ENCODE results near the gene PSMC6.

Gene PSMC6

GRCh38 chr14:52660832-52661231 is 46.2 kb upstream of the PSMC6 start:
- ATAC-seq, result no peak
- TF ChIP-seq, protein P1, sequence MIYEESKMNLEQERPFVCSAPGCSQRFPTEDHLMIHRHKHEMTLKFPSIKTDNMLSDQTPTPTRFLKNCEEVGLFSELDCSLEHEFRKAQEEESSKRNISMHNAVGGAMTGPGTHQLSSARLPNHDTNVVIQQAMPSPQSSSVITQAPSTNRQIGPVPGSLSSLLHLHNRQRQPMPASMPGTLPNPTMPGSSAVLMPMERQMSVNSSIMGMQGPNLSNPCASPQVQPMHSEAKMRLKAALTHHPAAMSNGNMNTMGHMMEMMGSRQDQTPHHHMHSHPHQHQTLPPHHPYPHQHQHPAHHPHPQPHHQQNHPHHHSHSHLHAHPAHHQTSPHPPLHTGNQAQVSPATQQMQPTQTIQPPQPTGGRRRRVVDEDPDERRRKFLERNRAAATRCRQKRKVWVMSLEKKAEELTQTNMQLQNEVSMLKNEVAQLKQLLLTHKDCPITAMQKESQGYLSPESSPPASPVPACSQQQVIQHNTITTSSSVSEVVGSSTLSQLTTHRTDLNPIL (CRISPR knock-in tag; IDR thresholded peaks at IDR 0.05; ENCODE audit: low read depth), result no peak
- TF ChIP-seq OSR1 (CRISPR knock-in tag; IDR thresholded peaks at IDR 0.05), result no peak
- no peak for TF ChIP-seq ZNF8 (CRISPR knock-in tag; IDR thresholded peaks at IDR 0.05)
- no peak for TF ChIP-seq ZNF565 (CRISPR knock-in tag; conservative IDR thresholded peaks at IDR 0.05; ENCODE audit: low read depth)
- no peak for TF ChIP-seq ZNF70 (CRISPR knock-in tag; IDR thresholded peaks at IDR 0.05)
- TF ChIP-seq PPARA (CRISPR knock-in tag; IDR thresholded peaks at IDR 0.05; ENCODE audit: borderline replicate concordance), result no peak
- TF ChIP-seq GLIS3 (CRISPR knock-in tag; IDR thresholded peaks at IDR 0.05), result no peak

DNA sequence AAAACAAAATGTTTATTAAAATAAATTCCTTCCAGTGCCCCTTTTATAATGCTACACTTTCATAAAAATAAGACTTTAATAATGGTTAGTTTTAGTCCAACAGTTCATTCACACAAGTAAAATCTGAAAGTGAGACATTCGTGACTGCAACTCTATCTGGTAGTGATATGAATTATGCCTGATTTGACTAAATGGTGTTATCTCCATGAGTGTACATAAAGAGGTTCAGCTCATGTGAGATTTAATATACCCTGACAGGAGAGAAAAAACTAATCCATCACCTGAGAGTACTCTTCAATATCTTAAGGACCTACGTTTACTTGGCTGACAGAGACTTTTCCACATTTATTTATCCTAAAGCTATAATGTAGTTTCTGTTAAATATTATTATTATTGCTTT is 45.7 kb upstream of the PSMC6 start:
- ATAC-seq, result no peak

GRCh38 chr14:52663850-52664249 is 43.1 kb upstream of the PSMC6 start:
- TF ChIP-seq TCF4 (CRISPR knock-in tag; IDR thresholded peaks at IDR 0.05; ENCODE audit: borderline replicate concordance) (peak; percentile 50; the same call in 1 of the 2 replicates), BACH2 (CRISPR knock-in tag; IDR thresholded peaks at IDR 0.05; ENCODE audit: borderline replicate concordance) (no peak)
- ATAC-seq, result no peak

More for the DNA sequence above, 45.7 kb upstream of the PSMC6 start:
- TF ChIP-seq GLIS3 (CRISPR knock-in tag; IDR thresholded peaks at IDR 0.05) (no peak), SNAI2 (CRISPR knock-in tag; IDR thresholded peaks at IDR 0.05) (no peak), TCF4 (CRISPR knock-in tag; IDR thresholded peaks at IDR 0.05; ENCODE audit: borderline replicate concordance) (no peak), ARNTL (CRISPR knock-in tag; IDR thresholded peaks at IDR 0.05; ENCODE audit: borderline replicate concordance, low read depth) (no peak), CSRNP3 (CRISPR knock-in tag; IDR thresholded peaks at IDR 0.05) (no peak), BACH2 (CRISPR knock-in tag; IDR thresholded peaks at IDR 0.05; ENCODE audit: borderline replicate concordance) (no peak), ISL1 (CRISPR knock-in tag; IDR thresholded peaks at IDR 0.05) (no peak), ZNF8 (CRISPR knock-in tag; IDR thresholded peaks at IDR 0.05) (no peak), ZNF565 (CRISPR knock-in tag; conservative IDR thresholded peaks at IDR 0.05; ENCODE audit: low read depth) (no peak)
- TF ChIP-seq, protein P1 (CRISPR knock-in tag; IDR thresholded peaks at IDR 0.05; ENCODE audit: low read depth), result no peak
- TF ChIP-seq, protein P2, sequence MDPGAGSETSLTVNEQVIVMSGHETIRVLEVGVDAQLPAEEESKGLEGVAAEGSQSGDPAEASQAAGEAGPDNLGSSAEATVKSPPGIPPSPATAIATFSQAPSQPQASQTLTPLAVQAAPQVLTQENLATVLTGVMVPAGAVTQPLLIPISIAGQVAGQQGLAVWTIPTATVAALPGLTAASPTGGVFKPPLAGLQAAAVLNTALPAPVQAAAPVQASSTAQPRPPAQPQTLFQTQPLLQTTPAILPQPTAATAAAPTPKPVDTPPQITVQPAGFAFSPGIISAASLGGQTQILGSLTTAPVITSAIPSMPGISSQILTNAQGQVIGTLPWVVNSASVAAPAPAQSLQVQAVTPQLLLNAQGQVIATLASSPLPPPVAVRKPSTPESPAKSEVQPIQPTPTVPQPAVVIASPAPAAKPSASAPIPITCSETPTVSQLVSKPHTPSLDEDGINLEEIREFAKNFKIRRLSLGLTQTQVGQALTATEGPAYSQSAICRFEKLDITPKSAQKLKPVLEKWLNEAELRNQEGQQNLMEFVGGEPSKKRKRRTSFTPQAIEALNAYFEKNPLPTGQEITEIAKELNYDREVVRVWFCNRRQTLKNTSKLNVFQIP (CRISPR knock-in tag; IDR thresholded peaks at IDR 0.05; ENCODE audit: borderline replicate concordance, low read depth), result no peak

GRCh38 chr14:52678591-52678990 is 28.4 kb upstream of the PSMC6 start:
- ATAC-seq, result no peak
- TF ChIP-seq ZFP3 (CRISPR knock-in tag; IDR thresholded peaks at IDR 0.05) (no peak), PPARA (CRISPR knock-in tag; IDR thresholded peaks at IDR 0.05; ENCODE audit: borderline replicate concordance) (no peak), TOX (CRISPR knock-in tag; IDR thresholded peaks at IDR 0.05; ENCODE audit: borderline replicate concordance) (no peak), ZNF70 (CRISPR knock-in tag; IDR thresholded peaks at IDR 0.05) (no peak), CSDC2 (CRISPR knock-in tag; IDR thresholded peaks at IDR 0.05) (no peak), GLIS3 (CRISPR knock-in tag; IDR thresholded peaks at IDR 0.05) (no peak), ISL1 (CRISPR knock-in tag; IDR thresholded peaks at IDR 0.05) (no peak), ZNF8 (CRISPR knock-in tag; IDR thresholded peaks at IDR 0.05) (no peak), SNAI2 (CRISPR knock-in tag; IDR thresholded peaks at IDR 0.05) (no peak), ZC3H10 (CRISPR knock-in tag; IDR thresholded peaks at IDR 0.05) (no peak), CSRNP3 (CRISPR knock-in tag; IDR thresholded peaks at IDR 0.05) (no peak), BACH2 (CRISPR knock-in tag; IDR thresholded peaks at IDR 0.05; ENCODE audit: borderline replicate concordance) (no peak), TSHZ2 (CRISPR knock-in tag; IDR thresholded peaks at IDR 0.05) (no peak)
- TF ChIP-seq, protein P2 (CRISPR knock-in tag; IDR thresholded peaks at IDR 0.05; ENCODE audit: borderline replicate concordance, low read depth), result no peak
- TF ChIP-seq, protein P3, sequence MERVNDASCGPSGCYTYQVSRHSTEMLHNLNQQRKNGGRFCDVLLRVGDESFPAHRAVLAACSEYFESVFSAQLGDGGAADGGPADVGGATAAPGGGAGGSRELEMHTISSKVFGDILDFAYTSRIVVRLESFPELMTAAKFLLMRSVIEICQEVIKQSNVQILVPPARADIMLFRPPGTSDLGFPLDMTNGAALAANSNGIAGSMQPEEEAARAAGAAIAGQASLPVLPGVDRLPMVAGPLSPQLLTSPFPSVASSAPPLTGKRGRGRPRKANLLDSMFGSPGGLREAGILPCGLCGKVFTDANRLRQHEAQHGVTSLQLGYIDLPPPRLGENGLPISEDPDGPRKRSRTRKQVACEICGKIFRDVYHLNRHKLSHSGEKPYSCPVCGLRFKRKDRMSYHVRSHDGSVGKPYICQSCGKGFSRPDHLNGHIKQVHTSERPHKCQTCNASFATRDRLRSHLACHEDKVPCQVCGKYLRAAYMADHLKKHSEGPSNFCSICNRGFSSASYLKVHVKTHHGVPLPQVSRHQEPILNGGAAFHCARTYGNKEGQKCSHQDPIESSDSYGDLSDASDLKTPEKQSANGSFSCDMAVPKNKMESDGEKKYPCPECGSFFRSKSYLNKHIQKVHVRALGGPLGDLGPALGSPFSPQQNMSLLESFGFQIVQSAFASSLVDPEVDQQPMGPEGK (CRISPR knock-in tag; IDR thresholded peaks at IDR 0.05; ENCODE audit: borderline replicate concordance), result no peak
